ENCODE data around the gene RBM47. TPM values are rescaled to one million over a fixed set of nuclear protein-coding genes. Genes with fewer than 3 reads are reported as not detected.
"Not testable (repeated sequence)": the region's sequence is repeated elsewhere in the genome, so short reads cannot be mapped to it uniquely, and the experiment has no call there.

The RBM47 gene
- total RNA-seq, 2 experiments from 2014 or later, result 0.60 to 0.66 TPM

- H3K4me1 Mint-ChIP-seq (ENCODE audit: low read depth), result no peaks in the 10 kb centered on the region
- POLR2A ChIA-PET, result no interaction called here
- no peaks in the 10 kb centered on the region for H3K36me3 Mint-ChIP-seq (ENCODE audit: low read depth)
- ATAC-seq (no peak), DNase-seq (no peak)
- H3K4me3 Mint-ChIP-seq, result no peak overlapping the region
- H3K27ac Mint-ChIP-seq, result no peak overlapping the region
- CTCF ChIA-PET, result no interaction called here
- H3K9me3 Mint-ChIP-seq (ENCODE audit: insufficient read depth), result no peaks in the 10 kb centered on the region
- peaks cover 2% of the 10 kb centered on the region for H3K27me3 Mint-ChIP-seq (ENCODE audit: low read depth)
Measured at GRCh38 chr4:40649321-40649720, 19.7 kb upstream of the RBM47 start.

DNA sequence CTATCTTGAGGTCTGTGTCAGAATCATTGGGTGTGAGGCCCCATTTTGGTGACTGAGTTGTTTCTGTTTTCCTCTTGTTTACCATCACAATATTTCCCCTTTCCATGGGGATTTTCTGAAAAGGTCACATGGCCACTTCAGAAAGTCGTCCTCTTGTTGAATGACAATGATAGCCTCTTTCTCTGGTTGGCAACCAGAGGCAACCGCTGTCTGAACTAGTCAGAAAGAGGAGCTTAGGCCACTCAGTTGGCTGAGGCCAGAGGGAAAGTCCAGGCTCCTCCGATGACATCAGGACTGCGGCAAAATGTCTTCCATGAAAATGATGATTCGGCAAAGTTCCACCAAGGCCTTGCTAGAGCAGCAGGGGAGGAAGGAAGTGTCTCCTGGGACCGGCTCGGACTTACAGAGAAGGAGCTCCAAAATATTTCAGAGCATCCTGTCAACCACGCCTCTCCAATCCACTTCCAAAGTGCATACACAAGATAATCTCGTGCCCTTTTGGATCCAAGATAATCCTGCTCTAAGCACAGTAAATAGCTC is 19.1 kb upstream of the RBM47 start:
- Mint-ChIP-seq H3K27me3 (ENCODE audit: low read depth) (peaks cover 2% of the 10 kb centered on the region), H3K9me3 (ENCODE audit: insufficient read depth) (no peaks in the 10 kb centered on the region), H3K4me3 (no peak overlapping the region), H3K27ac (no peak overlapping the region), H3K36me3 (ENCODE audit: low read depth) (no peaks in the 10 kb centered on the region), H3K4me1 (ENCODE audit: low read depth) (no peaks in the 10 kb centered on the region)
- no peak for DNase-seq
- CTCF ChIA-PET, result no interaction called here
- POLR2A ChIA-PET, result no interaction called here
- no peak for ATAC-seq

GRCh38 chr4:40648131-40648530 is 18.5 kb upstream of the RBM47 start:
- ChIA-PET POLR2A (no interaction called here), CTCF (interaction anchor here (1.5 kb wide), 1 partner anchor 8 kb away, joined by 3 read pairs; no protein-coding TSS in a partner anchor)
- H3K27ac Mint-ChIP-seq, result no peak overlapping the region
- H3K36me3 Mint-ChIP-seq (ENCODE audit: low read depth), result no peaks in the 10 kb centered on the region
- DNase-seq (no peak), ATAC-seq (no peak)
- no peaks in the 10 kb centered on the region for H3K4me1 Mint-ChIP-seq (ENCODE audit: low read depth)
- H3K27me3 Mint-ChIP-seq (ENCODE audit: low read depth), result peaks cover 7% of the 10 kb centered on the region
- H3K9me3 Mint-ChIP-seq (ENCODE audit: insufficient read depth), result no peaks in the 10 kb centered on the region
- no peak overlapping the region for H3K4me3 Mint-ChIP-seq

- ATAC-seq, result no peak
- H3K4me1 Mint-ChIP-seq (ENCODE audit: low read depth), result no peaks in the 10 kb centered on the region
- no peak overlapping the region for H3K27ac Mint-ChIP-seq
- POLR2A ChIA-PET, result no interaction called here
- CTCF ChIA-PET, result no interaction called here
- H3K9me3 Mint-ChIP-seq (ENCODE audit: insufficient read depth), result no peaks in the 10 kb centered on the region
- no peak for DNase-seq
- no peak overlapping the region for H3K4me3 Mint-ChIP-seq
- H3K27me3 Mint-ChIP-seq (ENCODE audit: low read depth), result peaks cover 6% of the 10 kb centered on the region
- H3K36me3 Mint-ChIP-seq (ENCODE audit: low read depth), result no peaks in the 10 kb centered on the region
Measured at GRCh38 chr4:40645586-40645985, 15.9 kb upstream of the RBM47 start.

GRCh38 chr4:40632080-40632479 is 2.4 kb upstream of the RBM47 start:
- ATAC-seq, result no peak
- no peaks in the 10 kb centered on the region for H3K36me3 Mint-ChIP-seq (ENCODE audit: low read depth)
- DNase-seq, result no peak
- no peaks in the 10 kb centered on the region for H3K9me3 Mint-ChIP-seq (ENCODE audit: insufficient read depth)
- ChIA-PET POLR2A (no interaction called here), CTCF (no interaction called here)
- H3K4me1 Mint-ChIP-seq (ENCODE audit: low read depth), result peaks cover 18% of the 10 kb centered on the region
- H3K27me3 Mint-ChIP-seq (ENCODE audit: low read depth), result peaks cover 34% of the 10 kb centered on the region
- H3K27ac Mint-ChIP-seq, result no peak overlapping the region
- H3K4me3 Mint-ChIP-seq, result no peak overlapping the region

GRCh38 chr4:40630335-40631021 is 814 bp upstream of the RBM47 start:
- no peaks in the 10 kb centered on the region for H3K9me3 Mint-ChIP-seq (ENCODE audit: insufficient read depth)
- H3K4me1 Mint-ChIP-seq (ENCODE audit: low read depth), result peaks cover 29% of the 10 kb centered on the region
- H3K27me3 Mint-ChIP-seq (ENCODE audit: low read depth), result peaks cover 41% of the 10 kb centered on the region
- no peaks in the 10 kb centered on the region for H3K36me3 Mint-ChIP-seq (ENCODE audit: low read depth)
- POLR2A ChIA-PET, result interaction anchor here (0.6 kb wide), 1 partner anchor 135 kb away, joined by 3 read pairs; no protein-coding TSS in a partner anchor
- DNase-seq (no peak), ATAC-seq (no peak)
- CTCF ChIA-PET, result interaction anchor here (0.6 kb wide), 1 partner anchor 259 kb away, joined by 3 read pairs; no protein-coding TSS in a partner anchor
- H3K4me3 Mint-ChIP-seq, result peak overlapping the region; percentile 71
- H3K27ac Mint-ChIP-seq, result no peak overlapping the region

- Mint-ChIP-seq H3K27ac (no peak overlapping the region), H3K4me3 (peak overlapping the region; percentile 71), H3K9me3 (ENCODE audit: insufficient read depth) (no peaks in the 10 kb centered on the region), H3K36me3 (ENCODE audit: low read depth) (no peaks in the 10 kb centered on the region), H3K27me3 (ENCODE audit: low read depth) (peaks cover 45% of the 10 kb centered on the region), H3K4me1 (ENCODE audit: low read depth) (peaks cover 31% of the 10 kb centered on the region)
- no peak for ATAC-seq
- DNase-seq, result no peak
- ChIA-PET CTCF (interaction anchor here (1.0 kb wide), 1 partner anchor 109 kb away, joined by 3 read pairs; no protein-coding TSS in a partner anchor), POLR2A (no interaction called here)
Measured at GRCh38 chr4:40628888-40629287, 776 bp downstream of the RBM47 start.

- H3K4me3 Mint-ChIP-seq; H3K27ac Mint-ChIP-seq; POLR2A ChIA-PET; H3K9me3 Mint-ChIP-seq (ENCODE audit: insufficient read depth); H3K36me3 Mint-ChIP-seq (ENCODE audit: low read depth); DNase-seq; ATAC-seq: not testable (repeated sequence)
- Mint-ChIP-seq H3K27me3 (ENCODE audit: low read depth) (peaks cover 45% of the 10 kb centered on the region), H3K4me1 (ENCODE audit: low read depth) (peaks cover 32% of the 10 kb centered on the region)
- CTCF ChIA-PET, result interaction anchor here (1.0 kb wide), 1 partner anchor 109 kb away, joined by 3 read pairs; no protein-coding TSS in a partner anchor
Measured at GRCh38 chr4:40628407-40628806, 1.3 kb downstream of the RBM47 start.

GRCh38 chr4:40627540-40627939 is 2.1 kb downstream of the RBM47 start:
- no peaks in the 10 kb centered on the region for H3K36me3 Mint-ChIP-seq (ENCODE audit: low read depth)
- H3K27me3 Mint-ChIP-seq (ENCODE audit: low read depth), result peaks cover 45% of the 10 kb centered on the region
- no peak for ATAC-seq
- no peak overlapping the region for H3K27ac Mint-ChIP-seq
- ChIA-PET POLR2A (no interaction called here), CTCF (no interaction called here)
- H3K4me3 Mint-ChIP-seq, result no peak overlapping the region
- H3K4me1 Mint-ChIP-seq (ENCODE audit: low read depth), result peaks cover 41% of the 10 kb centered on the region
- H3K9me3 Mint-ChIP-seq (ENCODE audit: insufficient read depth), result no peaks in the 10 kb centered on the region
- no peak for DNase-seq

- H3K27ac Mint-ChIP-seq, result no peak overlapping the region
- POLR2A ChIA-PET, result no interaction called here
- H3K4me3 Mint-ChIP-seq, result no peak overlapping the region
- CTCF ChIA-PET, result no interaction called here
- peaks cover 3% of the 10 kb centered on the region for H3K36me3 Mint-ChIP-seq (ENCODE audit: low read depth)
- ATAC-seq, result no peak
- peaks cover 52% of the 10 kb centered on the region for H3K4me1 Mint-ChIP-seq (ENCODE audit: low read depth)
- peaks cover 41% of the 10 kb centered on the region for H3K27me3 Mint-ChIP-seq (ENCODE audit: low read depth)
- DNase-seq, result no peak
- no peaks in the 10 kb centered on the region for H3K9me3 Mint-ChIP-seq (ENCODE audit: insufficient read depth)
Measured at GRCh38 chr4:40626183-40626990, 3.3 kb downstream of the RBM47 start.

DNA sequence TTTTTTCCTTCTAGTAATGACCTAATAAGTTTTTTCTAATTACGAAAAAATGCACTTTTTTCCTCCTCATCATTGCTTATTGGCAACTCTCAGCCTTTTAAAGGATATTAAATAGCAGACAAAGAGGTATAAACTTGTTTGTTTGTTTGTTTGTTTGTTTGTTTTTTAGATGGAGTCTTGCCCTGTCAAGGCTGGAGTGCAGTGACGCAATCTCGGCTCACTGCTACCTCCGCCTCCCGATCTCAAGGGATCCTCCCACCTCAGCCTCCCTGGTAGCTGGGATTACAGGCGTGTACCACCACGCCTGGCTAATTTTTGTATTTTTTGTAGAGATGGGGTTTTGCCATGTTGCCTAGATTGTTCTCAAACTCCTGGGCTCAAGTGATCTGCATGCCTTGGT is 6.0 kb downstream of the RBM47 start:
- H3K27ac Mint-ChIP-seq, result no peak overlapping the region
- H3K9me3 Mint-ChIP-seq (ENCODE audit: insufficient read depth), result no peaks in the 10 kb centered on the region
- ChIA-PET CTCF (no interaction called here), POLR2A (no interaction called here)
- DNase-seq (no peak), ATAC-seq (no peak)
- peaks cover 26% of the 10 kb centered on the region for H3K27me3 Mint-ChIP-seq (ENCODE audit: low read depth)
- H3K4me3 Mint-ChIP-seq, result no peak overlapping the region
- H3K4me1 Mint-ChIP-seq (ENCODE audit: low read depth), result peaks cover 45% of the 10 kb centered on the region
- peaks cover 3% of the 10 kb centered on the region for H3K36me3 Mint-ChIP-seq (ENCODE audit: low read depth)

DNA sequence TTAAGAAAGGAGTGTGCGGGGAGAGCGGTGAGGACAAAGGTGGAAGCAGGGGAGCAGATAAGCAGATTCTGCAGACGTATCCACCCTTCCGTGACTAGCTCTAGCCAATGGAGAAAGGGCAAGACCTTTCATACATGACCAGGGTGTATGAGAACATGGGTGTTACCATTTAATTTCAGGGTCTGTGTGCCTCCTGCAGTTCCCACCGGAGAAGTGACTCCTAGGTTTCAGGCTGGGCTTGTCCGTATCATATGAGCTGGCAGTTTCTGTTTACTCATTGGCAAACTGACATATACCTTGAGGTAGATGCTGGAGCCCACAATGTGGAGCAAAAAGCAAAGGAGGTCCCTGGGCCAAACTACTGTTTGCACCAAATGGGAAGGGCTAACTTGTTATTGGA is 6.8 kb downstream of the RBM47 start:
- H3K36me3 Mint-ChIP-seq (ENCODE audit: low read depth), result peaks cover 3% of the 10 kb centered on the region
- no peak overlapping the region for H3K4me3 Mint-ChIP-seq
- ChIA-PET CTCF (no interaction called here), POLR2A (no interaction called here)
- no peaks in the 10 kb centered on the region for H3K9me3 Mint-ChIP-seq (ENCODE audit: insufficient read depth)
- peaks cover 40% of the 10 kb centered on the region for H3K4me1 Mint-ChIP-seq (ENCODE audit: low read depth)
- H3K27me3 Mint-ChIP-seq (ENCODE audit: low read depth), result peaks cover 22% of the 10 kb centered on the region
- ATAC-seq, result no peak
- no peak overlapping the region for H3K27ac Mint-ChIP-seq
- no peak for DNase-seq

All from activated CD8-positive, alpha-beta T cell treated with anti-CD3 and anti-CD28 coated beads, Interleukin-2, amount 10 ng/mL, durations not matched to agents 7 days and 5 days (primary cell).